HCT116 (cell line): ENCODE results near the gene ARSG. TPM values are rescaled to one million over a fixed set of nuclear protein-coding genes. Genes with fewer than 3 reads are reported as not detected.

ENCODE experiments used
- ATAC-seq: fragments of 200-7000 bp; cut with Tn5 transposase; 2 replicates; pipeline ENCODE4 v1.9.1; 2020; ENCODE audit warnings: mild to moderate bottlenecking, moderate library complexity
- BruUV-seq: library from RNA; stranded (reverse); fragments of 400-500 nt; replicated peaks from 2 replicates; lab custom pipeline; 2021; lab: Mats Ljungman, UMichigan
- CTCF ChIA-PET: fragments of 300-600 bp; sonication (Branson Sonifier 250); formaldehyde crosslinking; loops from one replicate; lab custom pipeline; 2021; ENCODE audit warnings: antibody characterized with exemption; lab: Charles Lee
- POLR2A ChIA-PET: fragments of 300-600, 350-600 bp; sonication (Branson Sonifier 250); formaldehyde crosslinking; loops from one replicate; lab custom pipeline; 2021; ENCODE audit warnings: antibody characterized with exemption; lab: Charles Lee
- RAD21 ChIA-PET, 2 experiments: fragments of 300-600 bp; sonication (Branson Sonifier 250); formaldehyde crosslinking; loops; one replicate each; lab custom pipeline; 2023; ENCODE audit warnings: low total read pairs in 2 of 2; ENCODE audit not compliant: uncharacterized antibody in 2 of 2, unreplicated experiment in 2 of 2, low non-redundant PET in 1 of 2; lab: Charles Lee
- DNase-seq: peaks from one replicate; pipeline ENCODE4 v3.0.0-alpha.2; 2010; ENCODE audit warnings: low read depth, low spot score
- H2AFZ ChIP-seq: fragments of 200-600 bp; shearing (Covaris generic), sonication (generic); 2 replicates; pipeline ENCODE4 v1.6.1; 2017; ENCODE audit warnings: low read depth, mixed run types, mixed read lengths, antibody characterized with exemption, low read length; ENCODE audit not compliant: poor library complexity, severe bottlenecking
- H3K27ac ChIP-seq: 2 replicates; pipeline ENCODE4 v1.5.1; 2012; ENCODE audit warnings: low read depth, low read length
- H3K27me3 ChIP-seq: fragments of 200-600 bp; sonication (generic); 2 replicates; pipeline ENCODE4 v1.6.1; 2016; ENCODE audit warnings: mixed run types, low read length, mixed read lengths; ENCODE audit not compliant: insufficient read depth
- H3K36me3 ChIP-seq, 2 experiments: fragments of 200-500 bp in 1 of 2; fragments of 200-600 bp in 1 of 2; sonication (Bioruptor generic) in 1 of 2; sonication (generic) in 1 of 2; 2 replicates each; pipeline versions ENCODE4 v1.5.1 to v1.6.1; 2014 to 2016; ENCODE audit warnings: low read length in 2 of 2, inconsistent platforms in 1 of 2, mixed read lengths in 1 of 2, mixed run types in 1 of 2; ENCODE audit not compliant: insufficient read depth in 2 of 2, control insufficient read depth in 1 of 2
- H3K4me1 ChIP-seq, 2 experiments: fragments of 200-600 bp in 1 of 2; sonication (generic) in 1 of 2; 2 replicates each; pipeline versions ENCODE4 v1.5.1 to v1.6.1; 2012 to 2017; ENCODE audit warnings: low read length in 2 of 2, inconsistent platforms in 1 of 2, mild to moderate bottlenecking in 1 of 2, mixed read lengths in 1 of 2, mixed run types in 1 of 2, moderate library complexity in 1 of 2; ENCODE audit not compliant: insufficient read depth in 2 of 2, control insufficient read depth in 1 of 2
- H3K4me2 ChIP-seq: fragments of 200-600 bp; sonication (generic); 2 replicates; pipeline ENCODE4 v1.6.1; 2017; ENCODE audit warnings: mixed run types, low read length, mixed read lengths
- H3K4me3 ChIP-seq, 2 experiments: fragments of 200-600 bp in 1 of 2; sonication (generic) in 1 of 2; replicated peaks in 1 of 2; 2 replicates each; pipeline ENCODE4 v1.5.1; 2011 to 2016; ENCODE audit warnings: low read length in 2 of 2, control low read depth in 1 of 2, low read depth in 1 of 2, mild to moderate bottlenecking in 1 of 2, mixed read lengths in 1 of 2, mixed run types in 1 of 2
- H3K79me2 ChIP-seq: fragments of 200-600 bp; sonication (generic); 2 replicates; pipeline ENCODE4 v1.6.1; 2017; ENCODE audit warnings: mild to moderate bottlenecking, mixed run types, low read length, moderate library complexity, mixed read lengths; ENCODE audit not compliant: insufficient read depth
- H3K9ac ChIP-seq: fragments of 200-600 bp; sonication (generic); 2 replicates; pipeline ENCODE4 v1.6.1; 2016; ENCODE audit warnings: low read length, mixed read lengths
- H3K9me2 ChIP-seq: fragments of 200-600 bp; sonication (generic), shearing (Covaris generic); 2 replicates; pipeline ENCODE4 v1.6.1; 2017; ENCODE audit warnings: mixed run types, mild to moderate bottlenecking, moderate library complexity; ENCODE audit not compliant: insufficient read depth
- H3K9me3 ChIP-seq, 2 experiments: fragments of 200-500 bp in 1 of 2; fragments of 200-600 bp in 1 of 2; sonication (Bioruptor generic) in 1 of 2; sonication (generic) in 1 of 2; 2 replicates each; pipeline ENCODE4 v1.6.1; 2014 to 2017; ENCODE audit warnings: low read length in 2 of 2, mixed read lengths in 2 of 2, inconsistent platforms in 1 of 2, low read depth in 1 of 2, mild to moderate bottlenecking in 1 of 2, mixed run types in 1 of 2, moderate library complexity in 1 of 2; ENCODE audit not compliant: control insufficient read depth in 1 of 2, insufficient read depth in 1 of 2
- H4K20me1 ChIP-seq: fragments of 200-600 bp; sonication (generic), shearing (Covaris generic); 2 replicates; pipeline ENCODE4 v1.6.1; 2017; ENCODE audit warnings: mixed run types, mild to moderate bottlenecking, moderate library complexity; ENCODE audit not compliant: insufficient read depth
- CBX3 ChIP-seq: IDR thresholded peaks from 2 replicates; pipeline ENCODE4 v1.6.1; 2012; ENCODE audit warnings: low read depth
- CEBPB ChIP-seq: IDR thresholded peaks from 2 replicates; pipeline ENCODE4 v1.6.1; 2012; ENCODE audit warnings: low read depth
- EGR1 ChIP-seq: IDR thresholded peaks from 2 replicates; pipeline ENCODE4 v1.6.1; 2012; ENCODE audit warnings: low read depth
- EZH2 ChIP-seq: fragments of 200-600 bp; sonication (generic); IDR thresholded peaks from 2 replicates; pipeline ENCODE4 v1.6.1; 2017; ENCODE audit warnings: antibody characterized with exemption, mixed run types
- FOSL1 ChIP-seq: IDR thresholded peaks from 2 replicates; pipeline ENCODE4 v1.6.1; 2012; ENCODE audit warnings: low read depth
- JUND ChIP-seq: IDR thresholded peaks from 2 replicates; pipeline ENCODE4 v1.6.1; 2012
- POLR2AphosphoS5 ChIP-seq: IDR thresholded peaks from 2 replicates; pipeline ENCODE4 v1.6.1; 2011; ENCODE audit warnings: mild to moderate bottlenecking, low read depth, low read length, moderate library complexity
- RAD21 ChIP-seq: IDR thresholded peaks from 2 replicates; pipeline ENCODE4 v1.6.1; 2012; ENCODE audit warnings: low read depth, mild to moderate bottlenecking
- SIN3A ChIP-seq: IDR thresholded peaks from 2 replicates; pipeline ENCODE4 v1.6.1; 2012; ENCODE audit warnings: low read depth
- SP1 ChIP-seq: IDR thresholded peaks from 2 replicates; pipeline ENCODE4 v1.6.1; 2012; ENCODE audit warnings: low read depth
- TCF7L2 ChIP-seq: IDR thresholded peaks from 2 replicates; pipeline ENCODE4 v1.7.0; 2011; ENCODE audit warnings: borderline replicate concordance, inconsistent platforms; ENCODE audit not compliant: insufficient read depth, insufficient read length; ENCODE audit errors: extremely low read depth
- YY1 ChIP-seq: IDR thresholded peaks from 2 replicates; pipeline ENCODE4 v1.6.1; 2011; ENCODE audit warnings: low read length, low read depth, moderate library complexity, mild to moderate bottlenecking; ENCODE audit not compliant: insufficient replicate concordance; ENCODE audit errors: extremely low read depth
- intact Hi-C: fragments of 100-400 bp; cut with micrococcal nuclease; formaldehyde crosslinking; loops from 2 replicates; pipeline ENCODE4 v1.10.0; 2022
- total RNA-seq: library from RNA; stranded (reverse); gene quantifications from one replicate; pipeline ENCODE4 v1.2.1, GENCODE V29; 2021; ENCODE audit not compliant: unreplicated experiment
- TF ChIP-seq, protein P1 (sequence below): IDR thresholded peaks from 2 replicates; pipeline ENCODE4 v1.6.1; 2012; ENCODE audit warnings: low read depth
- TF ChIP-seq, protein P2 (sequence below), 3 experiments: fragments of 200-600 bp in 1 of 3; sonication (generic) in 1 of 3; IDR thresholded peaks in 2 of 3; conservative IDR thresholded peaks in 1 of 3; 2 replicates each; pipeline ENCODE4 v1.5.1; 2012 to 2017; ENCODE audit warnings: low read depth in 2 of 3, low read length in 2 of 3, antibody characterized with exemption in 1 of 3, borderline replicate concordance in 1 of 3, control low read depth in 1 of 3, mild to moderate bottlenecking in 1 of 3, mixed read lengths in 1 of 3, mixed run types in 1 of 3, moderate library complexity in 1 of 3; ENCODE audit not compliant: insufficient read depth in 1 of 3
- TF ChIP-seq, protein P3 (sequence below): IDR thresholded peaks from 2 replicates; pipeline ENCODE4 v1.6.1; 2012

ARSG gene
- total RNA-seq, 1 experiment from 2014 or later: 17.1 TPM

DNA sequence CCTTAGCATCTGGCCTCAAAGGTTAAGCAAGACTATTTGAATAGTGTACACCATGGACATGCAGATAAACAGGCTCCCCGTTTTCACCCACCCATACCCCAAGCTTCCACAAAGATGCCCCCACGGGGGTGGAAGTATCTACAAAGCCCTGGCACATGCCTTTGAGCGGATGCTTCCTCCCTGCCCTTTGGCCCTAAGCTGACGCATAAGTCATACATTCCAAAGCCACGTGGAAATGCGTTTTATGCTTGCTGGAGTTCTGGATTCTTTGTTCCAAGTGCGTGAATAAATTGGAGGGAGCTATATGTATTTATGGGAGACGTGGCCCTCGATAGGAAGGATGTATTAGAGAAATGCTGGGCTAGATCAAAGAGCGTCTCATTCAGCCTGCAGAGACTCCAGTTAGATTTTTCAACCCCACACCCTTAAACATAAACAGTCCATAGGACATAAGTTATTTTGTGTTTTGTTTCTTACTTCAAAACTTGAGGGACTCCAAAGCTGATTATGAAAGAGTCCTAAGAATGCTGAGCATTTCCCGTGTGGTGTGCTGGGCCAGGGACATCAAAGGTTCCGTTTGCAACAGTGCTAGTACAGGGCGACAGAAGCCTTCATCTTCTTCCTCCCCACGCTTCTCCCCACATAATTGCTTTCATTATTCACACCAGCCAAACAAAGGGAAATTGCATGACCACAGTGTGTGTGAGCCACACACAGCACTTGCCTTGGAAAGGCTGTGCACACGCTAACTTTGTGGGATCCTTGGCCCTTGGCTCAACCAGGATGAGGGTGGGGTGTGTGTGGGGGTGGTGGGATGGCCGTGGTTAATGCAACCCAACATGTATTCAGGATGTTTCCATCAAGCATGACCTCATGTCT, 92.4 kb downstream of the ARSG start:
- Histone ChIP-seq H3K9ac (peak overlapping the region; percentile 50), H3K36me3 (no peaks in the 10 kb centered on the region), H3K27ac (peak overlapping the region; percentile 96), H3K9me3 (no peaks in the 10 kb centered on the region), H3K4me3 (peak overlapping the region in 1 of 2 experiments; percentile 0; a peak in 1 of 4 replicates), H3K79me2 (no peaks in the 10 kb centered on the region), H4K20me1 (no peaks in the 10 kb centered on the region), H2AFZ (peak overlapping the region; percentile 5), H3K4me2 (peak overlapping the region; percentile 60), H3K27me3 (no peaks in the 10 kb centered on the region), H3K4me1 (peaks cover 88 to 94% of the 10 kb centered on the region in 2 experiments), H3K9me2 (no peaks in the 10 kb centered on the region)
- CTCF ChIA-PET: interaction anchor here (3.3 kb wide), 1 partner anchor 15 kb away, joined by 41 read pairs; no protein-coding TSS in a partner anchor
- BruUV-seq: no TSS peak
- TF ChIP-seq YY1: peak; percentile 17
- TF ChIP-seq POLR2AphosphoS5: 0 out of 2 replicates have a peak, but pooled peaks have one; percentile 3
- 0 out of 2 replicates have a peak, but pooled peaks have one; percentile 12 for TF ChIP-seq RAD21
- peak; percentile 51 for TF ChIP-seq JUND
- peak; percentile 79; the same call in 1 of the 2 replicates for TF ChIP-seq SIN3A
- TF ChIP-seq, protein P1, sequence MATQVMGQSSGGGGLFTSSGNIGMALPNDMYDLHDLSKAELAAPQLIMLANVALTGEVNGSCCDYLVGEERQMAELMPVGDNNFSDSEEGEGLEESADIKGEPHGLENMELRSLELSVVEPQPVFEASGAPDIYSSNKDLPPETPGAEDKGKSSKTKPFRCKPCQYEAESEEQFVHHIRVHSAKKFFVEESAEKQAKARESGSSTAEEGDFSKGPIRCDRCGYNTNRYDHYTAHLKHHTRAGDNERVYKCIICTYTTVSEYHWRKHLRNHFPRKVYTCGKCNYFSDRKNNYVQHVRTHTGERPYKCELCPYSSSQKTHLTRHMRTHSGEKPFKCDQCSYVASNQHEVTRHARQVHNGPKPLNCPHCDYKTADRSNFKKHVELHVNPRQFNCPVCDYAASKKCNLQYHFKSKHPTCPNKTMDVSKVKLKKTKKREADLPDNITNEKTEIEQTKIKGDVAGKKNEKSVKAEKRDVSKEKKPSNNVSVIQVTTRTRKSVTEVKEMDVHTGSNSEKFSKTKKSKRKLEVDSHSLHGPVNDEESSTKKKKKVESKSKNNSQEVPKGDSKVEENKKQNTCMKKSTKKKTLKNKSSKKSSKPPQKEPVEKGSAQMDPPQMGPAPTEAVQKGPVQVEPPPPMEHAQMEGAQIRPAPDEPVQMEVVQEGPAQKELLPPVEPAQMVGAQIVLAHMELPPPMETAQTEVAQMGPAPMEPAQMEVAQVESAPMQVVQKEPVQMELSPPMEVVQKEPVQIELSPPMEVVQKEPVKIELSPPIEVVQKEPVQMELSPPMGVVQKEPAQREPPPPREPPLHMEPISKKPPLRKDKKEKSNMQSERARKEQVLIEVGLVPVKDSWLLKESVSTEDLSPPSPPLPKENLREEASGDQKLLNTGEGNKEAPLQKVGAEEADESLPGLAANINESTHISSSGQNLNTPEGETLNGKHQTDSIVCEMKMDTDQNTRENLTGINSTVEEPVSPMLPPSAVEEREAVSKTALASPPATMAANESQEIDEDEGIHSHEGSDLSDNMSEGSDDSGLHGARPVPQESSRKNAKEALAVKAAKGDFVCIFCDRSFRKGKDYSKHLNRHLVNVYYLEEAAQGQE: no peak
- peak; percentile 91 for TF ChIP-seq CEBPB
- TF ChIP-seq, protein P2, sequence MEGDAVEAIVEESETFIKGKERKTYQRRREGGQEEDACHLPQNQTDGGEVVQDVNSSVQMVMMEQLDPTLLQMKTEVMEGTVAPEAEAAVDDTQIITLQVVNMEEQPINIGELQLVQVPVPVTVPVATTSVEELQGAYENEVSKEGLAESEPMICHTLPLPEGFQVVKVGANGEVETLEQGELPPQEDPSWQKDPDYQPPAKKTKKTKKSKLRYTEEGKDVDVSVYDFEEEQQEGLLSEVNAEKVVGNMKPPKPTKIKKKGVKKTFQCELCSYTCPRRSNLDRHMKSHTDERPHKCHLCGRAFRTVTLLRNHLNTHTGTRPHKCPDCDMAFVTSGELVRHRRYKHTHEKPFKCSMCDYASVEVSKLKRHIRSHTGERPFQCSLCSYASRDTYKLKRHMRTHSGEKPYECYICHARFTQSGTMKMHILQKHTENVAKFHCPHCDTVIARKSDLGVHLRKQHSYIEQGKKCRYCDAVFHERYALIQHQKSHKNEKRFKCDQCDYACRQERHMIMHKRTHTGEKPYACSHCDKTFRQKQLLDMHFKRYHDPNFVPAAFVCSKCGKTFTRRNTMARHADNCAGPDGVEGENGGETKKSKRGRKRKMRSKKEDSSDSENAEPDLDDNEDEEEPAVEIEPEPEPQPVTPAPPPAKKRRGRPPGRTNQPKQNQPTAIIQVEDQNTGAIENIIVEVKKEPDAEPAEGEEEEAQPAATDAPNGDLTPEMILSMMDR (IDR thresholded peaks at IDR 0.05 in 2 of 3, conservative IDR thresholded peaks at IDR 0.05 in 1 of 3; ENCODE audit: borderline replicate concordance in 1 of 3, insufficient read depth in 1 of 3, low read depth in 2 of 3, low read length in 2 of 3): no peak
- peak; percentile 61 for TF ChIP-seq FOSL1
- peak; percentile 67 for TF ChIP-seq EGR1
- no peak for TF ChIP-seq EZH2
- peak; percentile 22 for TF ChIP-seq TCF7L2
- TF ChIP-seq SP1: peak; percentile 73
- TF ChIP-seq, protein P3, sequence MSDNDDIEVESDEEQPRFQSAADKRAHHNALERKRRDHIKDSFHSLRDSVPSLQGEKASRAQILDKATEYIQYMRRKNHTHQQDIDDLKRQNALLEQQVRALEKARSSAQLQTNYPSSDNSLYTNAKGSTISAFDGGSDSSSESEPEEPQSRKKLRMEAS: peak; percentile 98
- no peak for TF ChIP-seq CBX3
- RAD21 ChIA-PET: interaction anchor here (1.3 to 2.9 kb wide), 3 partner anchors 15 to 119 kb away, joined by 3 to 7 read pairs (median 6); no protein-coding TSS in a partner anchor
- ATAC-seq: peak; percentile 62
- POLR2A ChIA-PET: interaction anchor here (0.7 to 3.1 kb wide), 9 partner anchors 9 to 97 kb away, joined by 3 to 17 read pairs (median 4); partner anchors contain the start of gene ARSG
- intact Hi-C loops: loop anchor here (5.0 to 10.0 kb wide), 2 partner anchors 71 to 979 kb away; no protein-coding TSS in a partner anchor
- peak; percentile 86 for DNase-seq
